ENCODE data around the gene SLX9. TPM values are rescaled to one million over a fixed set of nuclear protein-coding genes. Genes with fewer than 3 reads are reported as not detected.
A peak's percentile ranks its signal among the peaks of the same experiment; 100 is the strongest.

The SLX9 gene
- total RNA-seq, 1 donor from 2014 or later = 30.4 TPM

- Mint-ChIP-seq H3K27me3 (ENCODE audit: unreplicated experiment) (no peaks in the 10 kb centered on the region), H3K4me3 (ENCODE audit: unreplicated experiment) (no peak overlapping the region), H3K27ac (ENCODE audit: unreplicated experiment) (no peak overlapping the region), H3K4me1 (ENCODE audit: unreplicated experiment) (peaks cover 28% of the 10 kb centered on the region), H3K9me3 (ENCODE audit: unreplicated experiment) (no peaks in the 10 kb centered on the region), H3K36me3 (ENCODE audit: unreplicated experiment) (peaks cover 4% of the 10 kb centered on the region)
- TF ChIP-seq CTCF (IDR thresholded peaks at IDR 0.05) = no peak
- DNase-seq (ENCODE audit: extremely low spot score, unreplicated experiment) = no peak
These were observed 41.0 kb downstream of the SLX9 start for GRCh38 chr21:44980562-44981489.

- no peak for DNase-seq (ENCODE audit: extremely low spot score, unreplicated experiment)
- no peaks in the 10 kb centered on the region for H3K36me3 Mint-ChIP-seq (ENCODE audit: unreplicated experiment)
- no peak overlapping the region for H3K4me3 Mint-ChIP-seq (ENCODE audit: unreplicated experiment)
- TF ChIP-seq CTCF (IDR thresholded peaks at IDR 0.05) = no peak
- H3K27ac Mint-ChIP-seq (ENCODE audit: unreplicated experiment) = peak overlapping the region; percentile 31
- H3K9me3 Mint-ChIP-seq (ENCODE audit: unreplicated experiment) = no peaks in the 10 kb centered on the region
- H3K27me3 Mint-ChIP-seq (ENCODE audit: unreplicated experiment) = no peaks in the 10 kb centered on the region
- peaks cover 28% of the 10 kb centered on the region for H3K4me1 Mint-ChIP-seq (ENCODE audit: unreplicated experiment)
These were observed 42.9 kb downstream of the SLX9 start for GRCh38 chr21:44982558-44983250.

- no peaks in the 10 kb centered on the region for H3K36me3 Mint-ChIP-seq (ENCODE audit: unreplicated experiment)
- H3K9me3 Mint-ChIP-seq (ENCODE audit: unreplicated experiment) = no peaks in the 10 kb centered on the region
- H3K27me3 Mint-ChIP-seq (ENCODE audit: unreplicated experiment) = no peaks in the 10 kb centered on the region
- peaks cover 28% of the 10 kb centered on the region for H3K4me1 Mint-ChIP-seq (ENCODE audit: unreplicated experiment)
- no peak for TF ChIP-seq CTCF (IDR thresholded peaks at IDR 0.05)
- H3K4me3 Mint-ChIP-seq (ENCODE audit: unreplicated experiment) = no peak overlapping the region
- DNase-seq (ENCODE audit: extremely low spot score, unreplicated experiment) = no peak
- H3K27ac Mint-ChIP-seq (ENCODE audit: unreplicated experiment) = peak overlapping the region; percentile 31
These were observed 43.8 kb downstream of the SLX9 start for GRCh38 chr21:44983421-44984206.

GRCh38 chr21:44984428-44984791, 44.6 kb downstream of the SLX9 start:
- no peak overlapping the region for H3K27ac Mint-ChIP-seq (ENCODE audit: unreplicated experiment)
- H3K4me1 Mint-ChIP-seq (ENCODE audit: unreplicated experiment) = peaks cover 31% of the 10 kb centered on the region
- H3K9me3 Mint-ChIP-seq (ENCODE audit: unreplicated experiment) = no peaks in the 10 kb centered on the region
- H3K4me3 Mint-ChIP-seq (ENCODE audit: unreplicated experiment) = no peak overlapping the region
- no peaks in the 10 kb centered on the region for H3K36me3 Mint-ChIP-seq (ENCODE audit: unreplicated experiment)
- TF ChIP-seq CTCF (IDR thresholded peaks at IDR 0.05) = no peak
- no peaks in the 10 kb centered on the region for H3K27me3 Mint-ChIP-seq (ENCODE audit: unreplicated experiment)
- DNase-seq (ENCODE audit: extremely low spot score, unreplicated experiment) = no peak
